NCI-H2029 treated with DMSO at 0.1 percent for 48 hours (cell line): ENCODE data around the gene OR13C8.
"Not testable (repeated sequence)": the region's sequence is repeated elsewhere in the genome, so short reads cannot be mapped to it uniquely, and the experiment has no call there.

Experiments
- DNase-seq: peaks from one replicate; lab custom pipeline; 2025; lab: John Stamatoyannopoulos, UW

The OR13C8 gene, protein sequence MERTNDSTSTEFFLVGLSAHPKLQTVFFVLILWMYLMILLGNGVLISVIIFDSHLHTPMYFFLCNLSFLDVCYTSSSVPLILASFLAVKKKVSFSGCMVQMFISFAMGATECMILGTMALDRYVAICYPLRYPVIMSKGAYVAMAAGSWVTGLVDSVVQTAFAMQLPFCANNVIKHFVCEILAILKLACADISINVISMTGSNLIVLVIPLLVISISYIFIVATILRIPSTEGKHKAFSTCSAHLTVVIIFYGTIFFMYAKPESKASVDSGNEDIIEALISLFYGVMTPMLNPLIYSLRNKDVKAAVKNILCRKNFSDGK

DNA sequence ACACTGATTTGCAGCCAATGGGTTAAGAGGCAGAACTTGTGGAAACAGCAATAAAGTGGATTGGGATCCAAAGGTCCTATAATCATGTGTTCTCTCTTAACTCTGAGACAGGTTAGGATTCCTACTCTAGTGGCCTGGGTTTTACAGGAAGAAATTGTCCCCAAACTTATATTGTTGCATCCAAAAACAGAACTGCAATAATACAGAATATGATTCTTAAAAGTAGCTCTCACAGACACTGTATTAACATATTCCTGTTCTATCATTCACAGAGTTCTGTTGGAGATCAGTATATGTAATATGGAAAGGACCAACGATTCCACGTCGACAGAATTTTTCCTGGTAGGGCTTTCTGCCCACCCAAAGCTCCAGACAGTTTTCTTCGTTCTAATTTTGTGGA, at the start of gene OR13C8:
OR13C8 (plus strand) TSS at position 301 of the 400 bp plus-strand sequence; CDS start at position 301, 0 bp downstream.
- DNase-seq: no peak

DNA sequence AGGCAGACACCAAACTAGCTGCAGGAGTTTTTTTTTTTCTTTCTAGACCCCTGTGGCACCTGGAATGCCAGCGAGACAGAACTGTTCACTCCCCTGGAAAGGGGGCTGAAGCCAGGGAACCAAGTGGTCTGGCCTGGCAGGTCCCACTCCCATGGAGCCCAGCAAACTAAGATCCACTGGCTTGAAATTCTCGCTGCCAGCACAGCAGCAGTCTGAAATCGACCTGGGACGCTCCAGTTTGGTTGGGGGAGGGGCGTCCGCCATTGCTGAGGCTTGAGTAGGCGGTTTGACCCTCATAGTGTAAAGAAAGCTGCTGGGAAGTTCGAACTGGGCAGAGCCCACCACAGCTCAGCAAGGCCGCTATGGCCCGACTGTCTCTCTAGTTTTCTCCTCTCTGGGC, 48.7 kb upstream of the OR13C8 start:
- DNase-seq: not testable (repeated sequence)

DNA sequence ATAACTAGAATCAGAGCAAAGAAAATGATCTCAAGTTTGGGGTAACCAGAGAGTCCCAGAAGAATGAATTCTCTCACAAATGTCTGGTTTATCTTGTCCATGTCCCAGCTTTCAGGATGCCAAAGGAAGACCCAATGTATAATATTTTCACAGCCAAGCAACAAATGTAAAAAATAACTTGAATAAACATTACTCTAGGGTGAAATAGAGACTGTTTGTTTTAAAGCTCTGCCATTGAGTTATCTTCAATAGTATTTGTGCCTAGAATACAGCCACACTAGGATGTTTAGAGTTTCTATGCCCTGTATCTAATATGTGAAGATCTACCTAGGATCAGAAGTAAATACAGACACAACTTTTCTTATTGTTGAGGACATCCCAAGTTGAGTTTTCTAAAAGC, 41.9 kb upstream of the OR13C8 start, which contains the start of gene OR13C4:
OR13C4 (minus strand) TSS at position 101 of the 400 bp plus-strand sequence; CDS start at position 101, 0 bp downstream.
- DNase-seq: no peak

DNA sequence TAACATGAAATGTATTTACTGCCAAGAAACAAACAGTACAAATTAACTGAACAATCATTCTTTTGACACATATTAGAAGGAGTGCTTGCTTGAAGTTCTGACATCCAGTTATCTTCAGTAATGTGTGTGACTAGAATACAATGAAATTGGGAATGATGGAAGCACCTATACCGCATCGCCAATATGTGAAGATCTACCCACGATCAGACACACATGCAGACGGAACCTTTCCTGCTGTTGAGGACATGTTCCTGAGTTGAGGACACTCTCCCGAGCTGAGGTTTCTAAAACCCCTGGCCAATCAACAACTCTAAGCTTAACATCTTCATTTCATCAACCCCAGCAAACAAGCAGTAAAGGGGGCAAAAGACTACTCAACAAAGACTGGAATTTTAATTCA, 32.2 kb upstream of the OR13C8 start, which contains the start of gene OR13C3:
OR13C3 (minus strand) TSS at position 101 of the 400 bp plus-strand sequence. CDS start 133 bp downstream, outside the sequence.
- DNase-seq: no peak

DNA sequence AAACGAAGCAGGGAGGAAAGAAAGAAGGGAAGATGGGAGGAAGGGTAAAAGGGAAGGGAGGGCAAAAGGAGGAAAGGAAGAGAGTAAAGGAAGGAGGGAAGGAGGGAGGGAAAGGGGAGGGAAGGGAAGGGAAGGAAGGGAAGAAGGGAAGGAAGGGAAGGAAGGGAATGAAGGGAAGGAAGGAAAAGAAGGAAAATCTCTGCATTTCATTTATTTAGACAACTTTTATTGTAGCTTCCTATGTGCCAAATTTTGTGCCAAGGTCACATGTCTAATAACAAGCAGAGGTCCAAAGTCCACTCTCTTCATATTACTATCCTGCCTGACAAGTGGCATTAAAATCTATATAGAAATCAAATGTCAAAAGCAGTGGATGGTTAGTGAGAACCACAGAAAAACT, 29.7 kb upstream of the OR13C8 start:
- DNase-seq: no peak

DNA sequence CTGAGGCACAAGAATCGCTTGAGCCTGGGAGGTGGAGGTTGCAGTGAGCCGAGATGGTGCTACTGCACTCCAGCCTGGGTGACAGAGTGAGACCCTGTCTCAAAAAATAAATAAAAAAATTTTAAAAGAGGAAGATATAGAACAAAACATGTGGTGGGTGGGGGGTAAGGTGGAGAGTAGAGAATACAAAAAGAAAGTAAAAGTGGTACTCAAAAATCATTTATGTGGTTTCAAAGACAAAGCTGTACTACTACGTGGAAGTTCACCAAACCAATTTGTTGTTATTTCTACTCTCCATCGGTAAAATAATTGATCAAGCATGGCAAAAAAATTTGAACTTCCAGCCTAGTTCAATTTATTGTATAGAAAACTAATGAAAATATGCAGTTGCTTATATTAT, 24.3 kb upstream of the OR13C8 start:
- DNase-seq: no peak

DNA sequence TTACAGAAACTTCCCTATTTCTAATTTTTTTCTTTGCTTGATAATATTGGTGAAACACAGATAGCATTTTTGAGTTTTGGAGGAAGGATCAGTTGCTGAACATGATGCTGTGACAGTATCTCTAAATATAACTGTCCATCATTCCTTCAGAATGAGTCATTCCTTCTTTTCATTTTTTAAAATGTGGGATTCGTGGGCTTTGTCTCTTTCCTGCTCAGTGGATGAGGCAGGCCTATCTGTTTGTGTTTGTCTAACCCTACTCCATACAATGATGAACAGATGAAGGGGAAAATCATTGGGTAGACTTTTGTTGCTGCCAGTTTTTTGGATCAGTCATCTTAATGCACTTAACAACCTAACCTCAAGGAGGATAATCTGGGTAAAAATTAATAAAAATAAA, 15.7 kb upstream of the OR13C8 start:
- DNase-seq: no peak

DNA sequence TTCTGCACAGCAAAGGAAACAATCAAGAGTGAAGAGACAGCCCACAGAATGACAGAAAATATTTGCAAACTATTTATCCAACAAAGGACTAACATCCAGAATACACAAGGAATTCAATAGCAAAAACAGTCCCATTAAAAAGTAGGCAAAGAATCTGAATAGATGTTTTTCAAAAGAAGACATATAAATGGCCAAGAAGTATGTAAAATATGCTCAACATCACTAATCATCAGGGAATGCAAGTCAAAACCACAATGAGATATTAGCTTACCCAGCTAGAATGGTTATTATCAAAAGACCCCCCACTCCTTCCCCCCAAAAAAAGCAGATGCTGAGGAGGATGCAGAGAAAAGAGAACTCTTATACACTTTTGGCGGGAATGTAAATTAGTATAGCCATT, 13.4 kb upstream of the OR13C8 start:
- no peak for DNase-seq

DNA sequence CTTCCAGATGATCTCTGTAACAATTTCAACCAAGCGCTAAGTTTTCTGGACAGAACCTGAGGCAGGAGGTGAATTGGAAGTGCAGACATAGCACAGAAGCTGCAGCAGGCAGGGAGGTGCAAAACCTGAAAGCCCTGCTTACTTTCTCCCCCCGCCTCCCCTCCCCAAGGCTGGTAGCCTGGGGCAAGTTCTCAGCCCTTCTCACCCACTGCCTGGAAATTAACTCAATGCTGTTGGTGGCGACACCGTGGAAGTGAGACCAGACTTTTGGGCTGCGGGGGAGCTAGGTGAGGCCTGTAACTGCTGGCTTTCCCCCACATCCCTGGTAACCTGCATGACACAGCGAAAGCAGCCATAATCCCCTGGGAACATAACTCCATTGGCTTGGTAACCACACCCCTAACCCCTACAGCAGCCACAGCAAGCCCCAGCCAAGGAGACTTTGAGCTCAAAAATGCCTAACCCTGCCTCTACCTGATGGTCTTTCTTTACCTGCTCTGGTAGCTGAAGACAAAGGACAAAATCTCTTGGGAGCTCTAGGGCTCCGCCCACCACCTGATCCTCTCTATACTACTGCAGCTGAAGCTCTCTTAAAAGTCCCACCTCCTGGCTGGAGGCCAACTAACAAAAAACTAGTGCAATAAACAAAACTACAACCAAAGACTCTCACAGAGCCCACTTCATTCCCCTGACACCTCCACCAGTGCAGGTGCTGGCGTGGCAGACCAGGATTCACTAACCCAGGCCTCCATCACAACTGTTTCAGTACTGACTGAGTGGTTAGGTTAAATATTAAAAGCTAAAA, 11.9 kb upstream of the OR13C8 start:
- DNase-seq: no peak

DNA sequence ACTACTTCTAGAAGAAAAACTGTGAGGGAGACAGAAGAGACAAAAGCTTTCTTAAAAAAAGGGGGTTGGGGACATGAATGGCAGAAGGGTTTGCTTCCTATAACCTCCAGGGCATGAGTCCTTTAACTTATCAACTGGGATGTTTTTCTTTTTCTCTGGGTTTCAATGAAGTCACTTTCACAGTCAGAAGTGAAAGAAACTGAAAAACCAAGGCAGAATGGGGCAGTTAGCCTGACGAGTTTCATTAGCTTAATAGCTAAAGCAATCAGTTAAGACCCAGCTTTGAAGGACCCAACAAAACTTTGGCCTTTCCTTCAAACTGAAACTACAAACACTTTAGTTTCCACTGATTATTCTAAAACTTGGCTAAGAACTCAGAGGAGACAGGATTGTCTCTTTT, 4.6 kb upstream of the OR13C8 start:
- no peak for DNase-seq

DNA sequence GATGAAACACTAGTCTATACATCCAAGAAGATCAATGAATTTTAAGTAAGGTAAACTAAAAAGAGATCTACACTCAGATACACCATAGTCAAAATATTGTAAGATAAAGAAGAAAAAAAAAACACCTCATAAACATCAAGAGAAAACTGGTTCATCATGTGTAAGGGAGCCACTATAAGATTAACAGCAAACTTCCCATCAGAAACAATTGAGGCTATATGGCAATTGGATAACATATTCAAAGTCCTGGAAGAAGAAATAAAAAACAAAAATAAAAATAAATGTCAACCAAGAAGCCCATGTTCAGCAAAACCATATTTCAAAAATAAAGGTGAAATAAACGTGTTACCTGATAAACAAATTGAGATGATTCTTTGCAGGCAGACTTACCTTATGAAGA, 3.6 kb downstream of the OR13C8 start:
- no peak for DNase-seq

DNA sequence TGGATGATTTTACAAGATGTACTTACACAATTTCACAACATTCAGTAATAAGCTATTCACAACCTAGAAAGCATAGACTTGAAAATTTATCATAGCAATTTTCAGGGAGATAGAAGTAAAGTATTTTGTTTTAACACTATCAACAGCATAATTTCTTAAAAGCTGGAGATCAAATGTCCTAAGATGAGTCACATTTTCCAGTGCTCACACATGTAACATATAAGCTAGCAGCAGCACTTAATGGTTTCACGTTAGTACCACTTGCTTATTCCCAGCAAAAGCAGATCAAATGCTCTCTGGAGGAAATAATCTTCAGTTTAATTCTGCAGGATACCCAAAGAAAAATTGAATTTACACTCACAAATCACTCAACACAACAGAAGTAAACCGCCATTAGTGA, 6.5 kb downstream of the OR13C8 start:
- no peak for DNase-seq

DNA sequence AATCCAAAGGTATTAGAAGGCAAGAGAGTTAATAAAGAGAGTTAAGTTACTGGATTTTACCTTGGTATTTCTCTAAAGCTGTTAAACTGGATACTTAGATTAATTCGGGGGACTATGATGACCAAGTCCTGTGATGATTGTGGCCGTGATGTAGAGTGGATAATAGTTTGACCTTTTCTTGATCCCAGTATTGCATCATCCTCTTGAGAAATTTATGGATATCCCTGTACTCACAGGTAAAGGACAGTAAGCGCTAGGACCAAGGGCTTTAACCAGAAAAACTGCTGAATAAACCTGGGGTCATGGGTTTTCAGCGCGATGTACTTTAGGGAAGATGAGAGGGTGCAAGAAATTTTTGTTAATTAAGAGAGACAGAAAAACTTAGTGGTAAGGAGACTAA, 8.3 kb downstream of the OR13C8 start:
- no peak for DNase-seq

DNA sequence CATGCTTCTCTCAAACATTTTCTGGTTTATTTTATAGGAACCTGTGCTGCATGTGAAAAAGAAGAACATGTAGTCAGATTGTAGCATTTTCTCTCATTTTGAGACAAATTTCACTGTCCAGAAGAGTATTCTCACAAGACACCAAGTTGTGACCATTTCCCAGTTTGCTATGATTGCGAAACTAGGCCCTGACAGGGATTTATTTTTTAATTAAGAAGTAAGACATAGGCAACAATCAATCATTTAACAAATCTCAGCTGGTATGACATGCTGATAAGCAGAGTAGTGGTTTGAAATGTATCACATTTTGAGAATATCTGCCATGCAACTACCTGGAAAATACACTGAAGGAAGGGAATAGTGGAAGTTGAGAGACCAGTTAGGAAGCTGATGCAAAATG, 11.6 kb downstream of the OR13C8 start:
- no peak for DNase-seq

DNA sequence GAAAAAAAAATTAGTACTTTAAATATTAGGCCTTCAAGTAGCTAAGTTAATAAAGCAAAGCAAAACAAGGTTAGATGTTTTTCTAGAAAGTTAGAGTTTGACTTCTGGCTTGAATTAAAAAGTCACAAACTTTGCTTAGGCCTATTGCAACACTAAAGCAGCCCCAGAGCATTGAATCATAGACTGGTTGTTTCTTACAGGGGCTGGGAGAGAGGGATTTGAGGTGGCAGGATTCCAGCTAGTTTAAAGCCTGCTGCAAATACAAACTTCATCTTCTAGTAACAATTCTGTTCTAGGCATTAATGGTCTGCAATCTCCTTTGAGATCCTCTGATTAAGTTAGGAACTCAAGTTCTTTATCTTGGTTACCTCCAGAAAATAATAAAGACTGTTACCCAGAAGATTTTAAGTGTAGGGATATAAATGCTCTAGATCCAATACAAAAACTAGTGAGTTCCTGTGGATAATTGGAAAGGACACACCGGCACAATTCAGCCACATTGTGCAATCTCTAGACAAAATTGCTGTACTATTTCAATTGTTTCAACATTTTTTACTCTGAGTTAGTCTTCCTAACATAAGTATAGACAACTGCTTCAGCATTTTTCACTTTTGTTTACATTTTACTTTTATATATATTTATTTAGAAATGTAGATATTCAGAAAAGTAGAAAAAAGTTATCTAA, 17.7 kb downstream of the OR13C8 start:
- DNase-seq: no peak

DNA sequence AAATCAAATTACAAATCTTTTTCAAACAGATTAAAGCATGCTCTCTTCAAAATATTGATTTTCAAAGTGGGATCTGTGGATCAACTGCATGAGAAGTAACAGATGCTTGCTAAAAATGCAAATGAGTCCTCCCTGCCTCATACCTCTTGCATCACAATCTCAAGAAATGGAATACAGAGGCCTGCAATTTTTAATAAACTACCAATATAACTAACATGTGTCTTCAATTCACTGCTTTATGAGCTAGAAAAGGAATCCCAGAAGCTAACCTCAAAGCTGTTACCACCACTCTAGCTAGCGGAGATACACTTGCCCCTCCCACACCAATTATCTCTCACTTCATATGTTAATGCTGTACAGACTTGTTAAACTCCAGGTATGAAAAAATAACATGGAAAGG, 20.7 kb downstream of the OR13C8 start:
- no peak for DNase-seq

DNA sequence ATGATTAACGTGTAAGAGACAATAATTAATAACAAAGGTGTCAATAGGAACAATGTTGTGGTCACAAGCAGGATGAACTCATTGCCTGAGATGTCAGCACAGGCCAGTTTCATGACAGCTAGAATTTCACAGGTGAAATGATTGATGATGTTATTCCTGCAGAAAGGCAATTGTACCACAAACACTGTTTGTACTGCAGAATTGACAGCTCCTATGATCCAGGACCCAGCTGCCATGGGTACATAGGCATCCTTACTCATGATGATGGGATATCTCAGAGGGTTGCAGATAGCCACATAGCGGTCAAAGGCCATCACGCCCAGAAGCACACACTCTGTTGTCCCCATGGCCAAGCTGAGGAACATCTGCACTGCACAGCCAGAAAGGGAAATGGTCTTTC, 29.8 kb downstream of the OR13C8 start:
- DNase-seq: not testable (repeated sequence)

DNA sequence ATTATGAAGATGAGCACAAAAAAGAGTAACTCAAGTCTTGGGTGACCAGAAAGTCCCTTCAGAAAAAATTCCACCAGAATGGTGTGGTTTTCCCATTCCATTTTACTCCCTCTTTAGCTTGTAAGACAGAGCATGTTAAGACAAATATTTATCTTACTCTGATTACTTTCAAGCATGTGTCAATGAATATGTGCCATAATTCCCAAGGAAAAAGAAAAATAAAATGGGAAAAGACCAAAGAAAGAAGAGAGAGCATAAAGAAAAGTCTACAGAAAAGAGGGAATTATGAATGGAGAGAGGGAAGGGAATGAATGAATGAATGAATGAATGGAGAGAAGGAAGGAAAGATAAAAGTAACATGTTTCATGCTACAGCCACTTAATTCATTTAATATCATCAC, 30.3 kb downstream of the OR13C8 start, which contains the start of gene OR13C5:
OR13C5 (minus strand) TSS at position 101 of the 400 bp plus-strand sequence; CDS start at position 101, 0 bp downstream.
- DNase-seq: not testable (repeated sequence)

DNA sequence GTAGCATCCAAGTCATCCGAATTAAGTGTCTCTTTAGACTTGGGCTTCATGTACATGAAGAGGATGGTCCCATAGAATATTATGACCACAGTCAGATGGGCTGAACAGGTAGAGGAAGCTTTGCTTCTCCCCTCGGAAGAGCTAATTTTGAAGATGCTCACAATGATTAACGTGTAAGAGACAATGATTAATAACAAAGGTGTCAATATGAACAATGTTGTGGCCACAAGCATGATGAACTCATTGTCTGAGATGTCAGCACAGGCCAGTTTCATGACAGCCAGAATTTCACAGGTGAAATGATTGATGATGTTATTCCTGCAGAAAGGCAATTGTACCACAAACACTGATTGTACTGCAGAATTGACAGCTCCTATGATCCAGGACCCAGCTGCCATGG, 35.8 kb downstream of the OR13C8 start:
- DNase-seq: no peak

DNA sequence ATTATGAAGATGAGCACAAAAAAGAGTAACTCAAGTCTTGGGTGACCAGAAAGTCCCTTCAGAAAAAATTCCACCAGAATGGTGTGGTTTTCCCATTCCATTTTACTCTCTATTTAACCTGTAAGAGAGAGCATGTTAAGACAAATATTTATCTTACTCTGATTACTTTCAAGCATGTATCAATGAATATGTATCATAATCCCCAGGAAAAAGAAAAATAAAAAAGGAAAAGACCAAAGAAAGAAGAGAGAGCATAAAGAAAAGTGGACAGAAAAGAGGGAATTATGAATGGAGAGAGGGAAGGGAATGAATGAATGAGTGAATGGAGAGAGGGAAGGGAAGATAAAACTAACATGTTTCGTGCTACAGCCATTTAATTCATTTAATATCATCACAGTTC, 36.6 kb downstream of the OR13C8 start, which contains the start of gene OR13C2:
OR13C2 (minus strand) TSS at position 101 of the 400 bp plus-strand sequence; CDS start at position 101, 0 bp downstream.
- not testable (repeated sequence) for DNase-seq

DNA sequence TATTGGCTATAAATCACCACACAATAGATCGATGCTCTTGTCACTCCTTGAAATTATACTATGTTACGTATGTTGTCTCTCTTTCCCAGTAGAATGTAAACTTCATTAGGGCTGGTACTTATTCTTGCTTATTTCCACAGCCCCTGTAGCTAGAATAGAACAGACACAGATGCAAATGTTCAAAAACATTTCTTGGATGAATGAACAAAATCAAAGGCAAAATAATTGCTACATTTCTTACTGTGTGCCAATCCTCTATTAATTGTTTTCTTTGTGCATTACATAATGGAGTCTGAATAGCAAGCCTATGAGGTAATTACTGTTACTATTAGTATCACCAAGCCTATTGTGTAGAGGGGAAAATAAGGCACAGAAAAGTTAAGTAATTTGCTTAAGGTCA, 37.2 kb downstream of the OR13C8 start:
- no peak for DNase-seq

DNA sequence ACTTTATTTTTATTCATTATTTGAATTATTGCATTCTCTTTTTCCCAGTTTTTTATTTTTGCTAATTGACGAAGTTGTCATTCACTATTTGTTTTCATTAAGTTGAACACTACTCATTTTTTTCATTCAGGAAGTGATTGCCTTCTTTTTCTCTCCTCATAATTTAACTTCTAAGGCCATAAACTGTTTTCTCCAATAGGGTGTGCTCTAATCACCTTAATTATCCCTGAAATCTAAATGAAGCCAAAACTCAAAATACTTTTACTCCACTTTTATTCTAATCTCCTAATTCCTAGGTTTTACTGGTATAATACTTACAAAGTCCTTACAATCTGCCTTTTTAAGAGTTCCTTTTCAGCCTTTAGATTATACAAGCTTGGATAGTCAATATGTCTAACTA, 39.4 kb downstream of the OR13C8 start:
- DNase-seq: no peak
